Measurements from ENCODE around the gene TNK2. TPM values are rescaled to one million over a fixed set of nuclear protein-coding genes. Genes with fewer than 3 reads are reported as not detected.
A peak's percentile ranks its signal among the peaks of the same experiment; 100 is the strongest.

The TNK2 gene
- total and polyA plus RNA-seq, 2 donors (not counting 3 experiments of a cell fraction or from before 2014, with no cell fraction given), result 18.6 to 71.6 TPM

GRCh38 chr3:195899701-195900435 is 8.5 kb downstream of the TNK2 start:
- H3K9me3 ChIP-seq (replicated peaks; ENCODE audit: control insufficient read depth, insufficient read depth, low read length), result no peaks in the 10 kb centered on the region
- H3K79me2 ChIP-seq (ENCODE audit: control insufficient read depth, insufficient read depth, low read length), result no peaks in the 10 kb centered on the region
- no peak for FAIRE-seq
- no peaks in the 10 kb centered on the region for H3K36me3 ChIP-seq (ENCODE audit: control insufficient read depth in 2 of 2, extremely low read depth in 1 of 2, insufficient read depth in 2 of 2, low read length in 2 of 2)
- BruUV-seq (replicated peaks), result no TSS peak
- no peak overlapping the region for H2AFZ ChIP-seq (ENCODE audit: low read depth, low read length)
- H3K4me3 ChIP-seq (replicated peaks in 1 of 3; ENCODE audit: insufficient read depth in 1 of 3, low read depth in 1 of 3, low read length in 3 of 3), result no peak overlapping the region
- H4K20me1 ChIP-seq (replicated peaks; ENCODE audit: control insufficient read depth, extremely low read depth, insufficient read depth, low read length), result no peaks in the 10 kb centered on the region
- dilution Hi-C loops (cut with MboI; ENCODE audit: extremely low pct_ligation_motif_present, low sequenced_read_pairs) (no loop called here), intact Hi-C loops (cut with micrococcal nuclease) (loop anchor here (10.0 kb wide), 1 partner anchor 625 kb away; no protein-coding TSS in a partner anchor)
- no peak overlapping the region for H3K9ac ChIP-seq (replicated peaks; ENCODE audit: extremely low read depth, insufficient read depth, low read length)
- no peaks in the 10 kb centered on the region for H3K27me3 ChIP-seq (ENCODE audit: control insufficient read depth in 2 of 2, insufficient read depth in 2 of 2, low read length in 2 of 2)
- TF ChIP-seq POLR2AphosphoS5 (IDR thresholded peaks at IDR 0.05; ENCODE audit: insufficient read depth, low read depth, low read length), result no peak
- no peak overlapping the region for H3K27ac ChIP-seq (ENCODE audit: insufficient read depth, low read depth, low read length)
- H3K4me2 ChIP-seq (ENCODE audit: insufficient read depth, low read length), result no peak overlapping the region
- CTCF ChIA-PET, result interaction anchor here (1.5 to 5.7 kb wide), 4 partner anchors 9 to 49 kb away, joined by 3 to 29 read pairs (median 18); partner anchors contain the start of gene TNK2
- DNase-seq (ENCODE audit: low read depth, low spot score), result no peak
- no peaks in the 10 kb centered on the region for H3K9me1 ChIP-seq (replicated peaks; ENCODE audit: control insufficient read depth, extremely low read depth, insufficient read depth, low read length)
- POLR2A ChIA-PET, result no interaction called here
- peaks cover 35% of the 10 kb centered on the region for H3K4me1 ChIP-seq (ENCODE audit: control insufficient read depth, extremely low read depth, insufficient read depth, low read length)

DNA sequence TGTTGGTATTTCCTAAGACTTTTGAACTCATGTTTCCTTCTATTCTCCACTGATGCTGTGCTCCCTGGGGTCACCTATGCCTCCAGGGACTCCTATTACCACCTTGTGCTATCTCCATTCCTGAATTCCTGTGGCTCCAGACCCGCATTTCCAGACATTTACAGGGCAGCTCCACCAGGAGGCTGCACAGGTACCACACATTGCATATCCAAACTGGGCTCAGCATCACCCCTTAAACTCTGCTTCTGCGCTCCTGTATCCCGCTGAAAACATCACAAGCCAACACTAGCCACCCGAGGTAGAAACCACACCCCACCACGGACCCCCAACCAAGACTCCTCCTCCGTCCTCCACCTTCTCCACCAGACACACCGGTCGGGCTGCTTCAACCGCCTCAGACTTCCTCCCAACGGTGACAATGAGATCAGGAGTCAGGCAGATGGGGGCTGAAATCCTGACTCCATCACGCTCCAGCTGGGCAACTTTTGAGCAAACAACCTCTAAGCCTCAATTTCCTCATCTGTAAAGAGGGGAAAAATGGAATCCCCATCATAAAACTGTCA is 10.4 kb downstream of the TNK2 start:
- Histone ChIP-seq H3K4me3 (replicated peaks in 1 of 3; ENCODE audit: insufficient read depth in 1 of 3, low read depth in 1 of 3, low read length in 3 of 3) (no peak overlapping the region), H3K36me3 (ENCODE audit: control insufficient read depth in 2 of 2, extremely low read depth in 1 of 2, insufficient read depth in 2 of 2, low read length in 2 of 2) (no peaks in the 10 kb centered on the region), H3K27ac (ENCODE audit: insufficient read depth, low read depth, low read length) (no peak overlapping the region), H3K9ac (replicated peaks; ENCODE audit: extremely low read depth, insufficient read depth, low read length) (no peak overlapping the region), H3K79me2 (ENCODE audit: control insufficient read depth, insufficient read depth, low read length) (peaks cover 4% of the 10 kb centered on the region), H3K9me3 (replicated peaks; ENCODE audit: control insufficient read depth, insufficient read depth, low read length) (no peaks in the 10 kb centered on the region), H3K4me1 (ENCODE audit: control insufficient read depth, extremely low read depth, insufficient read depth, low read length) (peaks cover 44% of the 10 kb centered on the region), H4K20me1 (replicated peaks; ENCODE audit: control insufficient read depth, extremely low read depth, insufficient read depth, low read length) (no peaks in the 10 kb centered on the region), H3K9me1 (replicated peaks; ENCODE audit: control insufficient read depth, extremely low read depth, insufficient read depth, low read length) (no peaks in the 10 kb centered on the region), H3K27me3 (ENCODE audit: control insufficient read depth in 2 of 2, insufficient read depth in 2 of 2, low read length in 2 of 2) (no peaks in the 10 kb centered on the region), H3K4me2 (ENCODE audit: insufficient read depth, low read length) (no peak overlapping the region), H2AFZ (ENCODE audit: low read depth, low read length) (no peak overlapping the region)
- POLR2A ChIA-PET, result no interaction called here
- BruUV-seq (replicated peaks), result no TSS peak
- dilution Hi-C loops (cut with MboI; ENCODE audit: extremely low pct_ligation_motif_present, low sequenced_read_pairs) (no loop called here), intact Hi-C loops (cut with micrococcal nuclease) (loop anchor here (1.0 to 10.0 kb wide), 2 partner anchors 11 to 627 kb away; no protein-coding TSS in a partner anchor)
- TF ChIP-seq MYC (IDR thresholded peaks at IDR 0.05; ENCODE audit: low read depth, low read length) (no peak), CTCF (IDR thresholded peaks at IDR 0.05; ENCODE audit: extremely low read depth in 1 of 2, insufficient read depth in 1 of 2, low read depth in 1 of 2, low read length in 2 of 2) (peak in 1 of 2 donors; percentile 34)
- DNase-seq (ENCODE audit: low read depth, low spot score) (no peak), FAIRE-seq (no peak)
- CTCF ChIA-PET, result interaction anchor here (0.7 to 10.5 kb wide), 4 partner anchors 16 to 44 kb away, joined by 4 to 454 read pairs (median 233); no protein-coding TSS in a partner anchor

All from endothelial cell of umbilical vein (primary cell).